Kidney (tissue), 14 donors: Measurements from ENCODE around the gene CCT7. TPM values are rescaled to one million over a fixed set of nuclear protein-coding genes. Genes with fewer than 3 reads are reported as not detected.
A peak's percentile ranks its signal among the peaks of the same experiment; 100 is the strongest.

ENCODE experiments used
- DNase-seq, 5 donors: peaks; one replicate each; pipeline ENCODE4 v3.0.0-alpha.2; 2013 to 2020
- FAIRE-seq: peaks from 2 replicates; lab custom pipeline; 2012; peaks lifted over from hg19 to GRCh38; lab: Jason Lieb, UNC
- H3K27ac ChIP-seq, 2 donors: one replicate each; pipeline ENCODE4 v1.7.0; 2013; ENCODE audit warnings: low read depth in 2 of 2, low read length in 2 of 2, inconsistent platforms in 1 of 2
- H3K27me3 ChIP-seq: one replicate; pipeline ENCODE4 v1.7.1; 2013; ENCODE audit warnings: low read length, inconsistent platforms; ENCODE audit not compliant: control insufficient read depth, insufficient read depth
- H3K36me3 ChIP-seq, 3 donors: one replicate each; pipeline versions ENCODE4 v1.7.0 to v1.7.1; 2013; ENCODE audit warnings: low read length in 3 of 3, control low read depth in 1 of 3, inconsistent platforms in 1 of 3; ENCODE audit not compliant: insufficient read depth in 3 of 3, control insufficient read depth in 2 of 3
- H3K4me1 ChIP-seq, 3 donors: one replicate each; pipeline versions ENCODE4 v1.7.0 to v1.7.1; 2013; ENCODE audit warnings: low read length in 3 of 3, inconsistent platforms in 1 of 3, low read depth in 1 of 3; ENCODE audit not compliant: control insufficient read depth in 2 of 3, insufficient read depth in 2 of 3
- H3K4me3 ChIP-seq, 3 donors: one replicate each; pipeline versions ENCODE4 v1.7.0 to v1.8.1; 2013; ENCODE audit warnings: low read length in 3 of 3, control low read depth in 1 of 3, inconsistent platforms in 1 of 3
- H3K9ac ChIP-seq, 3 donors: one replicate each; pipeline versions ENCODE4 v1.7.0 to v1.7.1; 2013; ENCODE audit warnings: low read length in 3 of 3, control low read depth in 1 of 3, inconsistent platforms in 1 of 3
- H3K9me3 ChIP-seq, 3 donors: one replicate each; pipeline versions ENCODE4 v1.7.0 to v1.7.1; 2013; ENCODE audit warnings: low read length in 3 of 3, control low read depth in 1 of 3, inconsistent platforms in 1 of 3; ENCODE audit not compliant: control insufficient read depth in 2 of 3, insufficient read depth in 1 of 3
- intact Hi-C: fragments of 100-400 bp; cut with DNase I; formaldehyde crosslinking; loops from one replicate; pipeline ENCODE4 v1.11.1; 2022
- polyA plus RNA-seq: library from polyadenylated mRNA; stranded (reverse); fragments of 350-450 nt; fragmentation: Illumina TruSeq; extraction: RNeasy Lipid Tissue Mini Kit (QIAGEN cat#74804); gene quantifications from one replicate; pipeline ENCODE4 v1.2.3, GENCODE V29; 2014; ENCODE audit warnings: low read depth, low replicate concordance; ENCODE audit not compliant: insufficient read depth
- total RNA-seq: library from RNA; stranded (reverse); fragmentation: NEBNext Ultra II Directional; extraction: Animal tissue kit (Norgen Biotek cat#: 25700); gene quantifications from one replicate; pipeline ENCODE4 v1.2.1, GENCODE V29; 2021
- TF ChIP-seq, protein P1 (sequence below): IDR thresholded peaks from 3 replicates; pipeline ENCODE4 v1.5.1; 2012; ENCODE audit warnings: mild to moderate bottlenecking, moderate library complexity, borderline replicate concordance; ENCODE audit not compliant: insufficient read depth; ENCODE audit errors: extremely low read depth
- donor health status: control.
- donor health status: control.
- donor health status: control.
- donor health status: control.
- donor health status: control.
- donor health status: DM: yes; HTN: yes; CAD: no.
- donor health status: Normal renal cell carcinoma (clear cell type).

CCT7 gene
- total and polyA plus RNA-seq, 2 donors from 2014 or later: 164 to 173 TPM

DNA sequence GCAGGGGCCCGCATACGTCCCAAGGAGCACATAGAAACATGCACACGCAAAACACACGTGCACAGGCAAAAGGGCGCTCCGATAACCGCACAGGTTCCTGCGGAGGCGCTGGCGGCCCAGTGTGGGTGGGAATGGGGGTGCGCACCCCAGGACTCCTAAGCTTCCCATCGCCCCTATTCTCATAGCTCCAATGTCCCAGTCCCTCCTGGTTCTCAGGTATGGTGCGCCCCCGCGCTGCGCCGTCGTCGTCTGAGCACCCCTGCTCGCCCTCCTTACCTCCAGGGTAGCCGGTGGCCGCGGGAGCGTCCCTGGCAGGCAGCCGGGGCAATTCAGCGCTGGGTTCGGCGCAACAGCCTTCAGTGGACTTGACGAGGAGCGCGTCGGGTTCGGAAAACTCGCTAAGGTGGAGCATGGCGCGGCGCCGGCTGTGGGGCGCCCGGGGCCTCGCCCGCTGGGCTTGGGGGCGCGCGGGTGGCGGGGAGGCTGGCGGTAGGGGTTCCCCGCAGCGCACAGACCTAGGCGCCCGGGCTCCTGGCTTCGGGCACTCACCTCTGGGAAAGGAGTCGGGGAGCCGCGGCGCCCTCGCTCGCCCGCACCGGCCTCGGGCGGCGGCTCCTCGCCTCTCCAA is 58.9 kb downstream of the CCT7 start:
- DNase-seq (peak in 1 of 5 donors; percentile 71), FAIRE-seq (no peak)
- Histone ChIP-seq H3K36me3 (no peaks in the 10 kb centered on the region), H3K9ac (no peak overlapping the region), H3K27me3 (peaks cover 41% of the 10 kb centered on the region), H3K4me3 (peak overlapping the region in 1 of 3 donors; percentile 49), H3K27ac (no peak overlapping the region), H3K4me1 (peaks cover 0 to 4% (median 0%) of the 10 kb centered on the region in 3 donors), H3K9me3 (no peaks in the 10 kb centered on the region)
- TF ChIP-seq, protein P1, sequence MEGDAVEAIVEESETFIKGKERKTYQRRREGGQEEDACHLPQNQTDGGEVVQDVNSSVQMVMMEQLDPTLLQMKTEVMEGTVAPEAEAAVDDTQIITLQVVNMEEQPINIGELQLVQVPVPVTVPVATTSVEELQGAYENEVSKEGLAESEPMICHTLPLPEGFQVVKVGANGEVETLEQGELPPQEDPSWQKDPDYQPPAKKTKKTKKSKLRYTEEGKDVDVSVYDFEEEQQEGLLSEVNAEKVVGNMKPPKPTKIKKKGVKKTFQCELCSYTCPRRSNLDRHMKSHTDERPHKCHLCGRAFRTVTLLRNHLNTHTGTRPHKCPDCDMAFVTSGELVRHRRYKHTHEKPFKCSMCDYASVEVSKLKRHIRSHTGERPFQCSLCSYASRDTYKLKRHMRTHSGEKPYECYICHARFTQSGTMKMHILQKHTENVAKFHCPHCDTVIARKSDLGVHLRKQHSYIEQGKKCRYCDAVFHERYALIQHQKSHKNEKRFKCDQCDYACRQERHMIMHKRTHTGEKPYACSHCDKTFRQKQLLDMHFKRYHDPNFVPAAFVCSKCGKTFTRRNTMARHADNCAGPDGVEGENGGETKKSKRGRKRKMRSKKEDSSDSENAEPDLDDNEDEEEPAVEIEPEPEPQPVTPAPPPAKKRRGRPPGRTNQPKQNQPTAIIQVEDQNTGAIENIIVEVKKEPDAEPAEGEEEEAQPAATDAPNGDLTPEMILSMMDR: no peak
- intact Hi-C loops: no loop called here

DNA sequence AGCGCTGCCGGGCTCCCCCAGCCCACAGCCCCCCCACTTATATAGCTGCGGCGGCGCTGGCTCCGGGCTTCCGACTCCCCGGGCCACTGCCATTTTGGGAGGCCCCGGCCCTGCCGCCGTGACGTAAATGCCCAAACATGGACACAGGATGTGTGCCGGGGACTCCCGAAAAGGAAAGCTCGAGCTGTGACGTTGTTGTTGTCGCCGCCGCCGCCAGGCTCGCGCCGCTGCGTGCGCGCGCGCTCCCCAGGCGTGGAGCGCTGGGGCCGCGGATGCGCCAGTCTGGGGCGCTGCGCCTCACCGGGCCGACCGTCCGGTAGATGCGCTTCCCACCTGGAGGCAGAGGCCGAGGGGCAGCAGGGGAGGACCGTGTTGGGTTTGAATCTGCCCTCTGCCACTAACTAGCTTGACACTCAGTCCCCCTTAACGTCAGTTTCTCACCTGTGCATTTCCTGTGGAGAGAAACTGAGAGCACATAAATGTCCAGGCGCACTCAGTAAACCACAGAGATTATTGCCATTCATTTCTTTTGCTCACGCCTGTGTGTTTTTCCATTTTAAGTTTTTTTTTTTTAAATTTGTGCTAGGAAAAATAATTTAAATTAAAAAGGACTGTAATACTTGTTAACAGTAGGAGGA is 59.5 kb downstream of the CCT7 start, which contains the start of gene EGR4:
Gene EGR4 (minus strand): TSS at position 15 of the 638 bp plus-strand sequence. CDS start 231 bp downstream, outside the sequence.
- TF ChIP-seq, protein P1: no peak
- peak; percentile 43 to 85 (median 64) for DNase-seq
- peaks cover 40% of the 10 kb centered on the region for H3K27me3 ChIP-seq

DNA sequence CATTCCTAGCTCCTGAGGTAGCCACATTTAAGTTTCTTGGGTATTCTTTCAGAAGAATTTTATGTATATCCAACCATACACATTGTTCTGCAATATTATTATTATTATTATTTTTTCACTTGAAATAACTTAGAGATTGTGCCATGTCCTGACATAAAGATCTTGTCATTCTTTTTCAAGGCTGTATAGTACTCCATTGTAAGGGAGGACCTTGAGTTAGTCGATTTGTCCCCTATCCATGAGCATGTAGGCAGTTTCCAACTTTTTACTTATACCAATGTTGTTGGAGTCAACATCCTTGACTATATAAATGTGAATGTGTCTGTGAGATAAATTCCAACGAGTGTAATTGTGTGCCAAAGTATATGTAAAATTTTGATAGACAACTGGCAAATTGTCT is 60.1 kb downstream of the CCT7 start:
- no peak for FAIRE-seq
- DNase-seq: no peak
- Histone ChIP-seq H3K27ac (no peak overlapping the region), H3K9me3 (no peaks in the 10 kb centered on the region), H3K9ac (no peak overlapping the region), H3K4me3 (no peak overlapping the region), H3K27me3 (peaks cover 38% of the 10 kb centered on the region), H3K4me1 (peaks cover 0 to 4% (median 0%) of the 10 kb centered on the region in 3 donors), H3K36me3 (no peaks in the 10 kb centered on the region)
- intact Hi-C loops: no loop called here
- TF ChIP-seq, protein P1: no peak

More for the DNA sequence above, 59.5 kb downstream of the CCT7 start, which contains the start of gene EGR4:
- H3K4me3 ChIP-seq: peak within 1 kb of the TSS in 1 of 3 donors; percentile 49
- H3K36me3 ChIP-seq: no peaks in the 10 kb centered on the region
- no peak within 1 kb of the TSS for H3K9ac ChIP-seq
- H3K4me1 ChIP-seq: peaks cover 0 to 4% (median 0%) of the 10 kb centered on the region in 3 donors
- no peaks in the 10 kb centered on the region for H3K9me3 ChIP-seq
- intact Hi-C loops: no loop called here
- no peak for FAIRE-seq
- H3K27ac ChIP-seq: no peak within 1 kb of the TSS
